Vagina (tissue), 2 donors: ENCODE measurements around the gene NLGN1.

Experiments used
- POLR2A ChIP-seq, 2 donors: fragments of 450-650 bp; IDR thresholded peaks; one replicate each; pipeline ENCODE4 v1.6.1; 2017; ENCODE audit warnings: antibody characterized with exemption in 2 of 2, mild to moderate bottlenecking in 2 of 2, moderate library complexity in 2 of 2
- TF ChIP-seq, protein P1 (sequence below), 3 experiments: fragments of 450-650 bp in 2 of 3; fragments of 200-600 bp in 1 of 3; sonication (generic) in 1 of 3; IDR thresholded peaks; one replicate each; pipeline ENCODE4 v1.5.1; 2017 to 2019; ENCODE audit warnings: antibody characterized with exemption in 3 of 3, mild to moderate bottlenecking in 2 of 3, moderate library complexity in 2 of 3

- no peak for TF ChIP-seq POLR2A (IDR thresholded peaks at IDR 0.05)
- TF ChIP-seq, protein P1, sequence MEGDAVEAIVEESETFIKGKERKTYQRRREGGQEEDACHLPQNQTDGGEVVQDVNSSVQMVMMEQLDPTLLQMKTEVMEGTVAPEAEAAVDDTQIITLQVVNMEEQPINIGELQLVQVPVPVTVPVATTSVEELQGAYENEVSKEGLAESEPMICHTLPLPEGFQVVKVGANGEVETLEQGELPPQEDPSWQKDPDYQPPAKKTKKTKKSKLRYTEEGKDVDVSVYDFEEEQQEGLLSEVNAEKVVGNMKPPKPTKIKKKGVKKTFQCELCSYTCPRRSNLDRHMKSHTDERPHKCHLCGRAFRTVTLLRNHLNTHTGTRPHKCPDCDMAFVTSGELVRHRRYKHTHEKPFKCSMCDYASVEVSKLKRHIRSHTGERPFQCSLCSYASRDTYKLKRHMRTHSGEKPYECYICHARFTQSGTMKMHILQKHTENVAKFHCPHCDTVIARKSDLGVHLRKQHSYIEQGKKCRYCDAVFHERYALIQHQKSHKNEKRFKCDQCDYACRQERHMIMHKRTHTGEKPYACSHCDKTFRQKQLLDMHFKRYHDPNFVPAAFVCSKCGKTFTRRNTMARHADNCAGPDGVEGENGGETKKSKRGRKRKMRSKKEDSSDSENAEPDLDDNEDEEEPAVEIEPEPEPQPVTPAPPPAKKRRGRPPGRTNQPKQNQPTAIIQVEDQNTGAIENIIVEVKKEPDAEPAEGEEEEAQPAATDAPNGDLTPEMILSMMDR (IDR thresholded peaks at IDR 0.05): no peak
These were observed 898.0 kb downstream of the NLGN1 start for GRCh38 chr3:174295306-174296092.
